ENCODE results near the gene SCN9A.
"Not testable (repeated sequence)": the region's sequence is repeated elsewhere in the genome, so short reads cannot be mapped to it uniquely, and the experiment has no call there.

The SCN9A gene

GRCh38 chr2:166206153-166206552 lies 169.6 kb downstream of the SCN9A start:
- H3K4me3 ChIP-seq (ENCODE audit: low read depth, low read length); H3K79me2 ChIP-seq (ENCODE audit: control insufficient read depth, insufficient read depth, low read length, poor library complexity); H4K8ac ChIP-seq (ENCODE audit: low read depth, low read length); H3K4me1 ChIP-seq (ENCODE audit: control insufficient read depth in 1 of 2, insufficient read depth in 2 of 2, low read length in 2 of 2); H2AFZ ChIP-seq (ENCODE audit: insufficient read depth, low read length, poor library complexity); H3K4ac ChIP-seq (ENCODE audit: low read depth, low read length); DNase-seq; H3K36me3 ChIP-seq (ENCODE audit: control insufficient read depth in 1 of 2, insufficient read depth in 2 of 2, low read length in 2 of 2); H3K27me3 ChIP-seq (ENCODE audit: insufficient read depth, low read length); H3K79me1 ChIP-seq (ENCODE audit: low read length); H4K91ac ChIP-seq (ENCODE audit: low read depth, low read length); H4K12ac ChIP-seq (ENCODE audit: low read depth, low read length); H3K23ac ChIP-seq (ENCODE audit: low read length); H3K27ac ChIP-seq (ENCODE audit: low read depth, low read length); H2BK12ac ChIP-seq (ENCODE audit: low read length); H3K9me3 ChIP-seq (ENCODE audit: insufficient read depth, low read depth, low read length); H3K18ac ChIP-seq (ENCODE audit: low read length); H3K9ac ChIP-seq (ENCODE audit: low read length); H2BK5ac ChIP-seq (ENCODE audit: low read depth, low read length, poor library complexity); H2BK120ac ChIP-seq (ENCODE audit: insufficient read depth, low read length, poor library complexity); H2AK5ac ChIP-seq (ENCODE audit: low read length); H3K14ac ChIP-seq (ENCODE audit: low read length); H3K4me2 ChIP-seq (ENCODE audit: low read length): not testable (repeated sequence)
- WGBS (ENCODE audit: extremely low coverage, insufficient coverage, insufficient read length), result no CpG with 5 or more reads among the region's 1 CpG

GRCh38 chr2:166202778-166203177 lies 173.0 kb downstream of the SCN9A start:
- no peak for DNase-seq
- Histone ChIP-seq H3K27ac (ENCODE audit: low read depth, low read length) (no peak overlapping the region), H2BK5ac (ENCODE audit: low read depth, low read length, poor library complexity) (no peak overlapping the region)

GRCh38 chr2:166197446-166197845 lies 178.3 kb downstream of the SCN9A start:
- H3K23ac ChIP-seq (ENCODE audit: low read length), result no peak overlapping the region
- H2AK5ac ChIP-seq (ENCODE audit: low read length), result no peak overlapping the region
- H3K79me2 ChIP-seq (ENCODE audit: control insufficient read depth, insufficient read depth, low read length, poor library complexity), result no peaks in the 10 kb centered on the region
- H3K4me3 ChIP-seq (ENCODE audit: low read depth, low read length), result no peak overlapping the region
- no CpG with 5 or more reads among the region's 3 CpGs for whole genome bisulfite sequencing (ENCODE audit: extremely low coverage, insufficient coverage, insufficient read length)
- H3K36me3 ChIP-seq (ENCODE audit: control insufficient read depth in 1 of 2, insufficient read depth in 2 of 2, low read length in 2 of 2), result no peaks in the 10 kb centered on the region
- H3K4me2 ChIP-seq (ENCODE audit: low read length), result no peak overlapping the region
- DNase-seq, result peak in 1 of 2 donors; percentile 11
- H2BK12ac ChIP-seq (ENCODE audit: low read length), result no peak overlapping the region
- H3K9me3 ChIP-seq (ENCODE audit: insufficient read depth, low read depth, low read length), result no peaks in the 10 kb centered on the region
- H4K91ac ChIP-seq (ENCODE audit: low read depth, low read length), result no peak overlapping the region
- no peak overlapping the region for H3K14ac ChIP-seq (ENCODE audit: low read length)
- H4K12ac ChIP-seq (ENCODE audit: low read depth, low read length), result no peak overlapping the region
- H3K27me3 ChIP-seq (ENCODE audit: insufficient read depth, low read length), result no peaks in the 10 kb centered on the region
- H2BK5ac ChIP-seq (ENCODE audit: low read depth, low read length, poor library complexity), result no peak overlapping the region
- no peak overlapping the region for H3K9ac ChIP-seq (ENCODE audit: low read length)
- no peaks in the 10 kb centered on the region for H3K4me1 ChIP-seq (ENCODE audit: control insufficient read depth in 1 of 2, insufficient read depth in 2 of 2, low read length in 2 of 2)
- no peaks in the 10 kb centered on the region for H3K79me1 ChIP-seq (ENCODE audit: low read length)
- no peak overlapping the region for H4K8ac ChIP-seq (ENCODE audit: low read depth, low read length)
- no peak overlapping the region for H2BK120ac ChIP-seq (ENCODE audit: insufficient read depth, low read length, poor library complexity)
- H3K27ac ChIP-seq (ENCODE audit: low read depth, low read length), result no peak overlapping the region
- H2AFZ ChIP-seq (ENCODE audit: insufficient read depth, low read length, poor library complexity), result no peak overlapping the region
- no peak overlapping the region for H3K18ac ChIP-seq (ENCODE audit: low read length)
- H3K4ac ChIP-seq (ENCODE audit: low read depth, low read length), result no peak overlapping the region

More at GRCh38 chr2:166202778-166203177, 173.0 kb downstream of the SCN9A start:
- Histone ChIP-seq H3K4ac (ENCODE audit: low read depth, low read length) (no peak overlapping the region), H3K9ac (ENCODE audit: low read length) (no peak overlapping the region), H3K18ac (ENCODE audit: low read length) (no peak overlapping the region), H3K4me3 (ENCODE audit: low read depth, low read length) (no peak overlapping the region), H3K23ac (ENCODE audit: low read length) (no peak overlapping the region), H2AK5ac (ENCODE audit: low read length) (no peak overlapping the region), H3K4me1 (ENCODE audit: control insufficient read depth in 1 of 2, insufficient read depth in 2 of 2, low read length in 2 of 2) (no peaks in the 10 kb centered on the region), H3K36me3 (ENCODE audit: control insufficient read depth in 1 of 2, insufficient read depth in 2 of 2, low read length in 2 of 2) (no peaks in the 10 kb centered on the region), H4K91ac (ENCODE audit: low read depth, low read length) (no peak overlapping the region), H3K14ac (ENCODE audit: low read length) (no peak overlapping the region), H4K12ac (ENCODE audit: low read depth, low read length) (no peak overlapping the region), H3K4me2 (ENCODE audit: low read length) (no peak overlapping the region), H2BK12ac (ENCODE audit: low read length) (no peak overlapping the region), H2AFZ (ENCODE audit: insufficient read depth, low read length, poor library complexity) (no peak overlapping the region), H4K8ac (ENCODE audit: low read depth, low read length) (no peak overlapping the region), H2BK120ac (ENCODE audit: insufficient read depth, low read length, poor library complexity) (no peak overlapping the region), H3K79me2 (ENCODE audit: control insufficient read depth, insufficient read depth, low read length, poor library complexity) (no peaks in the 10 kb centered on the region), H3K9me3 (ENCODE audit: insufficient read depth, low read depth, low read length) (no peaks in the 10 kb centered on the region), H3K27me3 (ENCODE audit: insufficient read depth, low read length) (no peaks in the 10 kb centered on the region), H3K79me1 (ENCODE audit: low read length) (no peaks in the 10 kb centered on the region)

GRCh38 chr2:166193407-166193806 lies 182.3 kb downstream of the SCN9A start:
- Histone ChIP-seq H3K4ac (ENCODE audit: low read depth, low read length) (no peak overlapping the region), H3K23ac (ENCODE audit: low read length) (no peak overlapping the region), H3K36me3 (ENCODE audit: control insufficient read depth in 1 of 2, insufficient read depth in 2 of 2, low read length in 2 of 2) (no peaks in the 10 kb centered on the region), H2BK120ac (ENCODE audit: insufficient read depth, low read length, poor library complexity) (no peak overlapping the region), H3K14ac (ENCODE audit: low read length) (no peak overlapping the region), H2AK5ac (ENCODE audit: low read length) (no peak overlapping the region), H2BK12ac (ENCODE audit: low read length) (no peak overlapping the region), H3K4me1 (ENCODE audit: control insufficient read depth in 1 of 2, insufficient read depth in 2 of 2, low read length in 2 of 2) (no peaks in the 10 kb centered on the region), H4K12ac (ENCODE audit: low read depth, low read length) (no peak overlapping the region), H4K91ac (ENCODE audit: low read depth, low read length) (no peak overlapping the region), H3K9ac (ENCODE audit: low read length) (no peak overlapping the region), H2BK5ac (ENCODE audit: low read depth, low read length, poor library complexity) (no peak overlapping the region), H3K4me3 (ENCODE audit: low read depth, low read length) (no peak overlapping the region), H3K27ac (ENCODE audit: low read depth, low read length) (no peak overlapping the region), H3K79me2 (ENCODE audit: control insufficient read depth, insufficient read depth, low read length, poor library complexity) (no peaks in the 10 kb centered on the region), H3K18ac (ENCODE audit: low read length) (no peak overlapping the region), H3K79me1 (ENCODE audit: low read length) (no peaks in the 10 kb centered on the region), H4K8ac (ENCODE audit: low read depth, low read length) (no peak overlapping the region), H2AFZ (ENCODE audit: insufficient read depth, low read length, poor library complexity) (no peak overlapping the region), H3K4me2 (ENCODE audit: low read length) (no peak overlapping the region), H3K9me3 (ENCODE audit: insufficient read depth, low read depth, low read length) (no peaks in the 10 kb centered on the region), H3K27me3 (ENCODE audit: insufficient read depth, low read length) (no peaks in the 10 kb centered on the region)
- no CpG with 5 or more reads among the region's 2 CpGs for WGBS (ENCODE audit: extremely low coverage, insufficient coverage, insufficient read length)
- DNase-seq, result no peak
